HCT116 (cell line): ENCODE results near the gene EEFSEC.

Experiments used
- CEBPB ChIP-seq: IDR thresholded peaks from 2 replicates; pipeline ENCODE4 v1.6.1; 2012; ENCODE audit warnings: low read depth
- CTCF ChIP-seq, 3 experiments: fragments of 200-600 bp in 1 of 3; sonication (generic) in 1 of 3; IDR thresholded peaks in 2 of 3; conservative IDR thresholded peaks in 1 of 3; 2 replicates each; pipeline ENCODE4 v1.5.1; 2012 to 2017; ENCODE audit warnings: low read depth in 2 of 3, low read length in 2 of 3, antibody characterized with exemption in 1 of 3, borderline replicate concordance in 1 of 3, control low read depth in 1 of 3, mild to moderate bottlenecking in 1 of 3, mixed read lengths in 1 of 3, mixed run types in 1 of 3, moderate library complexity in 1 of 3; ENCODE audit not compliant: insufficient read depth in 1 of 3
- EZH2 ChIP-seq: fragments of 200-600 bp; sonication (generic); IDR thresholded peaks from 2 replicates; pipeline ENCODE4 v1.6.1; 2017; ENCODE audit warnings: antibody characterized with exemption, mixed run types
- EZH2phosphoT487 ChIP-seq: fragments of 200-600 bp; IDR thresholded peaks from 2 replicates; pipeline ENCODE4 v1.6.1; 2018; ENCODE audit warnings: antibody characterized with exemption, borderline replicate concordance
- JUND ChIP-seq: IDR thresholded peaks from 2 replicates; pipeline ENCODE4 v1.6.1; 2012
- POLR2A ChIP-seq: IDR thresholded peaks from 2 replicates; pipeline ENCODE4 v1.7.0; 2011; ENCODE audit warnings: borderline replicate concordance; ENCODE audit not compliant: insufficient read depth, insufficient read length; ENCODE audit errors: extremely low read depth
- POLR2AphosphoS5 ChIP-seq: IDR thresholded peaks from 2 replicates; pipeline ENCODE4 v1.6.1; 2011; ENCODE audit warnings: mild to moderate bottlenecking, low read depth, low read length, moderate library complexity
- RAD21 ChIP-seq: IDR thresholded peaks from 2 replicates; pipeline ENCODE4 v1.6.1; 2012; ENCODE audit warnings: low read depth, mild to moderate bottlenecking
- REST ChIP-seq: IDR thresholded peaks from 2 replicates; pipeline ENCODE4 v1.6.1; 2012; ENCODE audit warnings: low read depth
- SRF ChIP-seq: IDR thresholded peaks from 2 replicates; pipeline ENCODE4 v1.6.1; 2012; ENCODE audit warnings: low read depth
- ZBTB33 ChIP-seq: IDR thresholded peaks from 2 replicates; pipeline ENCODE4 v1.6.1; 2011; ENCODE audit warnings: mild to moderate bottlenecking, low read length, moderate library complexity; ENCODE audit not compliant: insufficient replicate concordance; ENCODE audit errors: extremely low read depth

GRCh38 chr3:128349963-128350599 is 196.8 kb downstream of the EEFSEC start:
- TF ChIP-seq RAD21 (no peak), REST (no peak), POLR2AphosphoS5 (no peak), CTCF (IDR thresholded peaks at IDR 0.05 in 2 of 3, conservative IDR thresholded peaks at IDR 0.05 in 1 of 3; ENCODE audit: borderline replicate concordance in 1 of 3, insufficient read depth in 1 of 3, low read depth in 2 of 3, low read length in 2 of 3) (no peak), POLR2A (no peak), EZH2 (no peak), JUND (no peak), CEBPB (no peak), EZH2phosphoT487 (no peak), SRF (no peak), ZBTB33 (no peak)
